ENCODE data around the gene MPZL1. TPM values are rescaled to one million over a fixed set of nuclear protein-coding genes. Genes with fewer than 3 reads are reported as not detected.

The MPZL1 gene
- polyA plus RNA-seq, 3 donors: 23.1 to 63.6 (median 61.8) TPM

DNA sequence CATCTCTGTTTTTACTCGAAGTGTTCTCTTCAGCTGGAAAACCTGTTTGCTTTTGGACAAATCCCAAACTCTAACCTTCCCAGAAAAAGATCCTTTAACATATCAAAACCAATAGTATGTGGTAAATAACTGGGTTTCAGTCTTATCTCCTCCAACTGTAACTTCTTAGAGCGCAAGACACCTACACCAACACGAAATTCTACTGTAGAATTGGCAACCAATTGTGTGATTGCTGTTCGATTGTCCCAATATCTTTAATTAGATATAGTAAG is 5.8 kb upstream of the MPZL1 start:
- peaks cover 0 to 1% (median 0%) of the 10 kb centered on the region in 7 donors for H3K9me3 Mint-ChIP-seq
- no peaks in the 10 kb centered on the region for H3K36me3 ChIP-seq (replicated peaks in 1 of 2; ENCODE audit: control insufficient read depth in 1 of 2, insufficient read depth in 2 of 2, low read length in 2 of 2)
- no CpG with 5 or more reads among the region's 4 CpGs for WGBS (ENCODE audit: insufficient coverage)

DNA sequence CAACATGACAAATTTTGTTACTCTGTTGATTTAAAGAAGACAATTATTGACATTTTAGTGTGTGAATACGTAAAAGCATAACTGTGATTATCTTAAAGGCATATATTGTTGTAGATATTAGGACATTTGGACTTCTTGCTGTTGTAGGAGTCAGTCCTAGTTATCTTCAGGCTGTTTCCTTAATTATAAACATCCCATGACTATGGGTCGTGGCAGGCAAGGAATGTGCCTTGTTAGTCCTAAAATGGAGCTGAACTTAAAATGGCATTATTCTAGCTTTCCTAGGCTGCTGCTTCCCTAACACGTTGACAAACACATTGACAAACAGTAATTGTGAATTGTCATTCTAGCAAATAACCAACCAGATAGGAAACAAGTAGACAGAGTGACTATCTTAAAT is 4.4 kb upstream of the MPZL1 start:
- Histone ChIP-seq H3K4me3 (replicated peaks in 1 of 3; ENCODE audit: low read depth in 2 of 3, low read length in 3 of 3) (no peak overlapping the region), H3K9me3 (replicated peaks in 1 of 2; ENCODE audit: control insufficient read depth in 1 of 2, insufficient read depth in 1 of 2, low read length in 2 of 2) (no peaks in the 10 kb centered on the region), H2AFZ (ENCODE audit: insufficient read depth, low read depth, low read length, poor library complexity, severe bottlenecking) (no peak overlapping the region), H3K79me2 (ENCODE audit: insufficient read depth, low read length) (peaks cover 3% of the 10 kb centered on the region), H3K36me3 (replicated peaks in 1 of 2; ENCODE audit: control insufficient read depth in 1 of 2, insufficient read depth in 2 of 2, low read length in 2 of 2) (no peaks in the 10 kb centered on the region), H3K9ac (ENCODE audit: insufficient read depth, low read length, poor library complexity, severe bottlenecking) (no peak overlapping the region), H3K4me1 (ENCODE audit: control insufficient read depth in 1 of 2, insufficient read depth in 2 of 2, low read length in 2 of 2) (peaks cover 35 to 56% of the 10 kb centered on the region in 2 donors), H4K20me1 (ENCODE audit: insufficient read depth, low read length) (no peaks in the 10 kb centered on the region), H3K27ac (ENCODE audit: low read depth in 1 of 2, low read length in 2 of 2) (no peak overlapping the region), H3K27me3 (ENCODE audit: control insufficient read depth in 2 of 2, insufficient read depth in 2 of 2, low read length in 2 of 2) (no peaks in the 10 kb centered on the region), H3K4me2 (replicated peaks; ENCODE audit: extremely low read depth, low read length, poor library complexity, severe bottlenecking) (no peak overlapping the region)
- H3K4me1 Mint-ChIP-seq: peaks cover 52% of the 10 kb centered on the region
- H3K36me3 Mint-ChIP-seq: no peaks in the 10 kb centered on the region
- H3K4me3 Mint-ChIP-seq: no peak overlapping the region
- intact Hi-C loops (cut with micrococcal nuclease): no loop called here
- no peak overlapping the region for H3K27ac Mint-ChIP-seq
- DNase-seq: no peak
- H3K9me3 Mint-ChIP-seq: peaks cover 0 to 1% (median 0%) of the 10 kb centered on the region in 7 donors
- no CpG with 5 or more reads among the region's 3 CpGs for WGBS (ENCODE audit: insufficient coverage)
- H3K27me3 Mint-ChIP-seq (ENCODE audit: low read depth in 3 of 3): peaks cover 14 to 18% (median 15%) of the 10 kb centered on the region in 3 donors
- TF ChIP-seq, protein P1, sequence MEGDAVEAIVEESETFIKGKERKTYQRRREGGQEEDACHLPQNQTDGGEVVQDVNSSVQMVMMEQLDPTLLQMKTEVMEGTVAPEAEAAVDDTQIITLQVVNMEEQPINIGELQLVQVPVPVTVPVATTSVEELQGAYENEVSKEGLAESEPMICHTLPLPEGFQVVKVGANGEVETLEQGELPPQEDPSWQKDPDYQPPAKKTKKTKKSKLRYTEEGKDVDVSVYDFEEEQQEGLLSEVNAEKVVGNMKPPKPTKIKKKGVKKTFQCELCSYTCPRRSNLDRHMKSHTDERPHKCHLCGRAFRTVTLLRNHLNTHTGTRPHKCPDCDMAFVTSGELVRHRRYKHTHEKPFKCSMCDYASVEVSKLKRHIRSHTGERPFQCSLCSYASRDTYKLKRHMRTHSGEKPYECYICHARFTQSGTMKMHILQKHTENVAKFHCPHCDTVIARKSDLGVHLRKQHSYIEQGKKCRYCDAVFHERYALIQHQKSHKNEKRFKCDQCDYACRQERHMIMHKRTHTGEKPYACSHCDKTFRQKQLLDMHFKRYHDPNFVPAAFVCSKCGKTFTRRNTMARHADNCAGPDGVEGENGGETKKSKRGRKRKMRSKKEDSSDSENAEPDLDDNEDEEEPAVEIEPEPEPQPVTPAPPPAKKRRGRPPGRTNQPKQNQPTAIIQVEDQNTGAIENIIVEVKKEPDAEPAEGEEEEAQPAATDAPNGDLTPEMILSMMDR (IDR thresholded peaks at IDR 0.05): no peak

More for the DNA sequence above, 5.8 kb upstream of the MPZL1 start:
- Histone ChIP-seq H3K27me3 (ENCODE audit: control insufficient read depth in 2 of 2, insufficient read depth in 2 of 2, low read length in 2 of 2) (no peaks in the 10 kb centered on the region), H3K4me2 (replicated peaks; ENCODE audit: extremely low read depth, low read length, poor library complexity, severe bottlenecking) (peak overlapping the region; percentile 94), H3K4me1 (ENCODE audit: control insufficient read depth in 1 of 2, insufficient read depth in 2 of 2, low read length in 2 of 2) (peaks cover 34 to 52% of the 10 kb centered on the region in 2 donors), H3K9me3 (replicated peaks in 1 of 2; ENCODE audit: control insufficient read depth in 1 of 2, insufficient read depth in 1 of 2, low read length in 2 of 2) (no peaks in the 10 kb centered on the region), H4K20me1 (ENCODE audit: insufficient read depth, low read length) (no peaks in the 10 kb centered on the region), H3K27ac (ENCODE audit: low read depth in 1 of 2, low read length in 2 of 2) (no peak overlapping the region), H3K4me3 (replicated peaks in 1 of 3; ENCODE audit: low read depth in 2 of 3, low read length in 3 of 3) (peak overlapping the region; percentile 41 to 87 (median 79)), H3K79me2 (ENCODE audit: insufficient read depth, low read length) (no peaks in the 10 kb centered on the region), H3K9ac (ENCODE audit: insufficient read depth, low read length, poor library complexity, severe bottlenecking) (peak overlapping the region; percentile 22), H2AFZ (ENCODE audit: insufficient read depth, low read depth, low read length, poor library complexity, severe bottlenecking) (peak overlapping the region; percentile 48)
- Mint-ChIP-seq H3K27ac (peak overlapping the region in 6 of 7 donors; percentile 30 to 76 (median 47)), H3K4me3 (peak overlapping the region; percentile 93 to 95), H3K27me3 (ENCODE audit: low read depth in 3 of 3) (peaks cover 14 to 18% (median 15%) of the 10 kb centered on the region in 3 donors), H3K4me1 (peaks cover 48% of the 10 kb centered on the region), H3K36me3 (no peaks in the 10 kb centered on the region)
- TF ChIP-seq, protein P1 (IDR thresholded peaks at IDR 0.05): no peak
- intact Hi-C loops (cut with micrococcal nuclease): no loop called here
- DNase-seq: no peak
